GM13976 (cell line): ENCODE measurements around the gene CUEDC1.

Experiments used
- DNase-seq: peaks from one replicate; pipeline ENCODE4 v3.0.0; 2012; ENCODE audit warnings: low spot score
- in situ Hi-C: fragments of 300-500 bp; cut with MboI; formaldehyde crosslinking; loops from one replicate; pipeline ENCODE4 v1.12.0; 2022; ENCODE audit warnings: low sequenced_read_pairs, mixed read lengths, inconsistent platforms; ENCODE audit not compliant: unreplicated experiment
- TF ChIP-seq, protein P1 (sequence below): IDR thresholded peaks from 2 replicates; pipeline ENCODE4 v1.5.1; 2012; ENCODE audit warnings: borderline replicate concordance, mild to moderate bottlenecking; ENCODE audit not compliant: insufficient read depth; ENCODE audit errors: extremely low read depth, missing control alignments, control extremely low read depth

The CUEDC1 gene

GRCh38 chr17:57939797-57940196, 15.4 kb downstream of the CUEDC1 start:
- DNase-seq = peak; percentile 70
- TF ChIP-seq, protein P1, sequence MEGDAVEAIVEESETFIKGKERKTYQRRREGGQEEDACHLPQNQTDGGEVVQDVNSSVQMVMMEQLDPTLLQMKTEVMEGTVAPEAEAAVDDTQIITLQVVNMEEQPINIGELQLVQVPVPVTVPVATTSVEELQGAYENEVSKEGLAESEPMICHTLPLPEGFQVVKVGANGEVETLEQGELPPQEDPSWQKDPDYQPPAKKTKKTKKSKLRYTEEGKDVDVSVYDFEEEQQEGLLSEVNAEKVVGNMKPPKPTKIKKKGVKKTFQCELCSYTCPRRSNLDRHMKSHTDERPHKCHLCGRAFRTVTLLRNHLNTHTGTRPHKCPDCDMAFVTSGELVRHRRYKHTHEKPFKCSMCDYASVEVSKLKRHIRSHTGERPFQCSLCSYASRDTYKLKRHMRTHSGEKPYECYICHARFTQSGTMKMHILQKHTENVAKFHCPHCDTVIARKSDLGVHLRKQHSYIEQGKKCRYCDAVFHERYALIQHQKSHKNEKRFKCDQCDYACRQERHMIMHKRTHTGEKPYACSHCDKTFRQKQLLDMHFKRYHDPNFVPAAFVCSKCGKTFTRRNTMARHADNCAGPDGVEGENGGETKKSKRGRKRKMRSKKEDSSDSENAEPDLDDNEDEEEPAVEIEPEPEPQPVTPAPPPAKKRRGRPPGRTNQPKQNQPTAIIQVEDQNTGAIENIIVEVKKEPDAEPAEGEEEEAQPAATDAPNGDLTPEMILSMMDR = no peak
- in situ Hi-C loops = no loop called here

DNA sequence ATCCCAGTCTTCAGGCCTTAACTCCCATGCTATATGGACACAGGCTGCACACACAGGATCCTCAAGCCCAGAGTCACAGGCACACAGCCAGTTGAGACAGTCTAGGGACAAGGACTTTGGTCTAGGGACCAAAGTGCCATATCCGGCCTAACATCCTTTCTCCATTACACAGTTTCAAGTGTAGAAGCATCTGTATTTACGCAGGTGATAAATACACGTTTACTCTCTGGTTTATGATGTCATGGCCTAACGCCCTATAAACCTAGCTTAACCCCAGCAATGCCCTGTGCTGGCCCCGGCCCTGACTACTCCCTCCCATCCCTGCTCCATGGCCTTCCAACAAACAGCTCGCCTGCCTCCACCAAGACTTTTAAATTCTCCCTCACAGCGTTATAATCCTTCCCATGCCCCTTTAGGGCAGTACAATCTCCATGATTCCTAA, 17.1 kb downstream of the CUEDC1 start:
- in situ Hi-C loops = no loop called here
- TF ChIP-seq, protein P1 = no peak
- DNase-seq = no peak

GRCh38 chr17:57937492-57937891, 17.7 kb downstream of the CUEDC1 start:
- in situ Hi-C loops = no loop called here
- DNase-seq = no peak
- TF ChIP-seq, protein P1 = no peak

GRCh38 chr17:57935833-57936807, 19.1 kb downstream of the CUEDC1 start:
- no peak for DNase-seq
- TF ChIP-seq, protein P1 = no peak
- in situ Hi-C loops = no loop called here

GRCh38 chr17:57931488-57932137, 23.6 kb downstream of the CUEDC1 start:
- no peak for DNase-seq
- TF ChIP-seq, protein P1 = no peak
- in situ Hi-C loops = no loop called here

DNA sequence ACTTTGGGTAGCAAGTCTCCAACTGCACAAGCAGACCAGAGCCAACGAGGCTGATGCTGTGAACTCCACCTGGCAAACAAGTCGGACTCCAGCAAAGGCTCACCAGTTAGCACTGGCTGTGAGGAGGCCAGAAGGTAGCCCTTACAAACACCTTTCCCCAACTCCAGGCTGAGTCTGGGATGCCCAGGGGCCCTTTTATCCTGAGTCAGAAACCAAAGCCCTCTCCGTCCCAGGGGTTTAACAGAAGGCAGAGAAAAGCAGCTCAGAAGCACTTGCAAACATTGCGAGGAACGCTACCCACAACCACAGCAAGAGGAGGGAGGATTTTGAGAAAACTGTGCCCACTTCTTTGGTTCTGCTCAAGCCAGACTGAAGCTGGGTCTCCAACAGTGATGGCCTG, 25.0 kb downstream of the CUEDC1 start:
- TF ChIP-seq, protein P1 = no peak
- DNase-seq = no peak
- in situ Hi-C loops = no loop called here
